H1 (cell line): Measurements from ENCODE around the gene CLEC2A. TPM values are rescaled to one million over a fixed set of nuclear protein-coding genes. Genes with fewer than 3 reads are reported as not detected.

Source experiments
- CTCF ChIA-PET: fragments of 300-600 bp; sonication (Branson Sonifier 250); formaldehyde crosslinking; loops from one replicate; lab custom pipeline; 2021; ENCODE audit not compliant: partially characterized antibody; lab: Charles Lee
- POLR2A ChIA-PET: fragments of 300-600 bp; sonication (Branson Sonifier 250); formaldehyde crosslinking; loops from one replicate; lab custom pipeline; 2021; ENCODE audit warnings: inconsistent platforms; ENCODE audit not compliant: partially characterized antibody; lab: Charles Lee
- DNase-seq, 2 experiments: peaks; one replicate each; pipeline versions ENCODE4 v3.0.0 to v3.0.0-alpha.2; 2010 to 2022; ENCODE audit warnings: low spot score in 2 of 2, low read depth in 1 of 2, mixed read lengths in 1 of 2
- FAIRE-seq: peaks from 2 replicates; lab custom pipeline; 2011; peaks lifted over from hg19 to GRCh38; lab: Jason Lieb, UNC
- H2AFZ ChIP-seq: 2 replicates; pipeline ENCODE4 v1.8.1; 2012; ENCODE audit warnings: low read length, inconsistent platforms
- H2AK5ac ChIP-seq: 2 replicates; pipeline ENCODE4 v1.6.1; 2013; ENCODE audit warnings: low read depth, low read length
- H2BK120ac ChIP-seq: replicated peaks from 2 replicates; pipeline ENCODE3; 2013; ENCODE audit warnings: low read depth, low read length, inconsistent platforms
- H2BK12ac ChIP-seq: 2 replicates; pipeline ENCODE4 v1.6.1; 2013; ENCODE audit warnings: low read depth, low read length
- H2BK15ac ChIP-seq: 2 replicates; pipeline ENCODE4 v1.6.1; 2013; ENCODE audit warnings: low read length
- H2BK20ac ChIP-seq: 2 replicates; pipeline ENCODE4 v1.6.1; 2013; ENCODE audit warnings: low read length
- H2BK5ac ChIP-seq: 2 replicates; pipeline ENCODE4 v1.6.1; 2013; ENCODE audit warnings: low read depth, low read length
- H3K14ac ChIP-seq: 2 replicates; pipeline ENCODE4 v1.6.1; 2013; ENCODE audit warnings: inconsistent platforms; ENCODE audit not compliant: insufficient read length
- H3K18ac ChIP-seq: 2 replicates; pipeline ENCODE4 v1.6.1; 2013; ENCODE audit warnings: low read length; ENCODE audit errors: extremely low read depth
- H3K23ac ChIP-seq: 2 replicates; pipeline ENCODE4 v1.6.1; 2013; ENCODE audit warnings: inconsistent platforms; ENCODE audit not compliant: insufficient read length
- H3K23me2 ChIP-seq: 2 replicates; pipeline ENCODE4 v1.6.1; 2013; ENCODE audit warnings: low read depth, low read length
- H3K27ac ChIP-seq: 2 replicates; pipeline ENCODE4 v1.6.1; 2011; ENCODE audit warnings: low read depth, low read length, inconsistent platforms
- H3K27me3 ChIP-seq, 4 experiments: replicated peaks in 1 of 4; 1 replicate in 1 of 4; 2 replicates in 3 of 4; pipeline versions ENCODE4 v1.6.1 to v1.8.1; 2011 to 2013; ENCODE audit warnings: low read length in 3 of 4, mild to moderate bottlenecking in 3 of 4, inconsistent platforms in 2 of 4, mixed read lengths in 2 of 4, moderate library complexity in 1 of 4; ENCODE audit not compliant: control insufficient read depth in 3 of 4, insufficient read depth in 3 of 4; ENCODE audit errors: extremely low read depth in 1 of 4
- H3K36me3 ChIP-seq, 4 experiments: 2 replicates each; pipeline versions ENCODE4 v1.6.1 to v1.8.1; 2011 to 2013; ENCODE audit warnings: mild to moderate bottlenecking in 4 of 4, low read length in 3 of 4, moderate library complexity in 2 of 4, control low read depth in 1 of 4, inconsistent platforms in 1 of 4; ENCODE audit not compliant: insufficient read depth in 4 of 4, control insufficient read depth in 2 of 4
- H3K4ac ChIP-seq: replicated peaks from 2 replicates; pipeline ENCODE3; 2013; ENCODE audit warnings: low read length, low read depth, mixed read lengths, inconsistent platforms; ENCODE audit not compliant: insufficient read length
- H3K4me1 ChIP-seq, 4 experiments: replicated peaks in 1 of 4; 1 replicate in 1 of 4; 2 replicates in 3 of 4; pipeline versions ENCODE4 v1.6.1 to v1.8.1; 2011 to 2013; ENCODE audit warnings: low read length in 3 of 4, inconsistent platforms in 2 of 4, mixed read lengths in 1 of 4; ENCODE audit not compliant: insufficient read depth in 4 of 4, control insufficient read depth in 3 of 4
- H3K4me2 ChIP-seq, 2 experiments: 2 replicates each; pipeline versions ENCODE4 v1.6.1 to v1.8.1; 2011 to 2013; ENCODE audit warnings: low read depth in 2 of 2, low read length in 2 of 2, control low read depth in 1 of 2, inconsistent platforms in 1 of 2, mild to moderate bottlenecking in 1 of 2; ENCODE audit not compliant: insufficient read depth in 1 of 2
- H3K4me3 ChIP-seq, 4 experiments: fragments of 200-600, 300-600 bp in 1 of 4; sonication (generic), shearing (Covaris generic), sonication (Bioruptor Twin) in 1 of 4; 2 replicates each; pipeline versions ENCODE4 v1.5.1 to v1.8.1; 2011 to 2016; ENCODE audit warnings: low read length in 4 of 4, low read depth in 3 of 4, control low read depth in 2 of 4, inconsistent platforms in 2 of 4, mild to moderate bottlenecking in 2 of 4, mixed read lengths in 1 of 4, moderate library complexity in 1 of 4; ENCODE audit not compliant: insufficient read depth in 2 of 4; ENCODE audit errors: extremely low read depth in 1 of 4
- H3K56ac ChIP-seq: replicated peaks from 2 replicates; pipeline ENCODE3; 2013; ENCODE audit warnings: low read depth, mild to moderate bottlenecking, mixed read lengths, low read length, inconsistent platforms; ENCODE audit not compliant: insufficient read length
- H3K79me1 ChIP-seq: 2 replicates; pipeline ENCODE4 v1.6.1; 2013; ENCODE audit warnings: low read depth, low read length, control low read depth
- H3K79me2 ChIP-seq, 2 experiments: 2 replicates each; pipeline versions ENCODE4 v1.6.1 to v1.8.1; 2012 to 2013; ENCODE audit warnings: low read length in 2 of 2, mild to moderate bottlenecking in 2 of 2, inconsistent platforms in 1 of 2; ENCODE audit not compliant: insufficient read depth in 2 of 2, control insufficient read depth in 1 of 2
- H3K9ac ChIP-seq, 4 experiments: replicated peaks in 1 of 4; 1 replicate in 1 of 4; 2 replicates in 3 of 4; pipeline versions ENCODE4 v1.6.1 to v1.8.1; 2011 to 2013; ENCODE audit warnings: low read depth in 3 of 4, low read length in 3 of 4, control low read depth in 2 of 4, mild to moderate bottlenecking in 2 of 4, moderate library complexity in 2 of 4, inconsistent platforms in 1 of 4; ENCODE audit errors: extremely low read depth in 1 of 4
- H3K9me3 ChIP-seq, 2 experiments: 2 replicates each; pipeline versions ENCODE4 v1.6.1 to v1.8.1; 2012 to 2013; ENCODE audit warnings: mild to moderate bottlenecking in 2 of 2, moderate library complexity in 2 of 2, control low read depth in 1 of 2, inconsistent platforms in 1 of 2, low read depth in 1 of 2, low read length in 1 of 2, mixed read lengths in 1 of 2; ENCODE audit not compliant: insufficient read depth in 2 of 2
- H4K20me1 ChIP-seq, 2 experiments: replicated peaks in 1 of 2; 2 replicates each; pipeline versions ENCODE3 to v1.8.1; 2011 to 2013; ENCODE audit warnings: inconsistent platforms in 2 of 2, low read length in 2 of 2, mild to moderate bottlenecking in 1 of 2; ENCODE audit not compliant: insufficient read depth in 2 of 2, control insufficient read depth in 1 of 2
- H4K5ac ChIP-seq: 2 replicates; pipeline ENCODE4 v1.6.1; 2013; ENCODE audit warnings: low read length, low read depth, mixed read lengths, inconsistent platforms; ENCODE audit not compliant: insufficient read length
- H4K8ac ChIP-seq: 2 replicates; pipeline ENCODE4 v1.8.0; 2013; ENCODE audit warnings: mild to moderate bottlenecking, moderate library complexity, low read length, inconsistent platforms; ENCODE audit not compliant: insufficient read depth; ENCODE audit errors: extremely low read depth
- H4K91ac ChIP-seq: replicated peaks from 2 replicates; pipeline ENCODE3; 2013; ENCODE audit warnings: low read length, mixed read lengths, inconsistent platforms; ENCODE audit not compliant: insufficient read length
- POLR2AphosphoS5 ChIP-seq: IDR thresholded peaks from 2 replicates; pipeline ENCODE4 v1.6.1; 2011; ENCODE audit warnings: low read depth, low read length
- RNF2 ChIP-seq: fragments of 200-900, 300-1000 bp; sonication (generic); IDR thresholded peaks from 2 replicates; pipeline ENCODE4 v1.7.1; 2016; ENCODE audit warnings: borderline replicate concordance, low read depth, mild to moderate bottlenecking, antibody characterized with exemption, low read length; ENCODE audit not compliant: poor library complexity, severe bottlenecking; ENCODE audit errors: missing control alignments
- SP1 ChIP-seq: IDR thresholded peaks from 2 replicates; pipeline ENCODE4 v1.6.1; 2011; ENCODE audit warnings: low read depth, low read length
- polyA plus RNA-seq, 7 experiments: library from polyadenylated mRNA; depleted of rRNA in 3 of 7; stranded (reverse) in 5 of 7; unstranded in 2 of 7; fragments of >200 nt in 5 of 7; fragments of 200-250 nt in 2 of 7; gene quantifications; 1 replicate in 5 of 7; 2 replicates in 1 of 7; 4 replicates in 1 of 7; pipeline versions ENCODE4 v1.2.1 to v1.2.3, GENCODE V29; 2011 to 2013; ENCODE audit warnings: missing spikeins in 2 of 7, mixed read lengths in 2 of 7
- total RNA-seq: library from RNA; stranded (reverse); fragmentation: NEBNext Ultra II Directional; extraction: Animal tissue kit (Norgen Biotek cat#: 25700); gene quantifications from 2 replicates; pipeline ENCODE4 v1.2.1, GENCODE V29; 2021
- TF ChIP-seq, protein P1 (sequence below): IDR thresholded peaks from 2 replicates; pipeline ENCODE4 v1.6.1; 2011; ENCODE audit warnings: low read length, improper control_type of control experiment

CLEC2A gene
- total and polyA plus RNA-seq, 2 of the 8 experiments (the other 6 are each of a cell fraction or from before 2014, with no cell fraction given) = 0.63 to 3.7 TPM

DNA sequence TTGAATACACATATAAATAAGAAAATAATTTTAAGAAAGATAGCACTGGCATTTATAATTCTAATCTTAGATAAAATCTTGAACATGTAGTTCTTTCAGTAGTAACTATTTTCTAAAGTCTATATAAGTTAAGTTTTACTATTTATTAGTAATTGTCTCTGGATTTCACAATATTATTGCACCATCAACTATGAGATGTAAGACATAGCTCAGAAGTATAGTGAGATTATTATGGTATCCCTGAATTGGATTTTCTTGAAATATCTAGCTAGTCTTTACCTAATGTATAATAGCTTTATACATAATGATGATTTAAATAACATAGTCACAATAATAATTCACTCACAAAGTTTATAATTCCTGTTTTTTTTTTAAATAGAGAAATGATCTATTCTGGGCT lies 45.7 kb upstream of the CLEC2A start:
- ChIA-PET CTCF (interaction anchor here (3.2 kb wide), 1 partner anchor 33 kb away, joined by 14 read pairs; the partner anchor contains the start of gene CLEC12B), POLR2A (no interaction called here)
- H3K56ac ChIP-seq = no peak overlapping the region
- no peak overlapping the region for H2AFZ ChIP-seq
- no peaks in the 10 kb centered on the region for H3K79me2 ChIP-seq
- H3K18ac ChIP-seq = no peak overlapping the region
- H3K27ac ChIP-seq = no peak overlapping the region
- no peak overlapping the region for H3K4me2 ChIP-seq
- H4K5ac ChIP-seq = no peak overlapping the region
- FAIRE-seq (no peak), DNase-seq (no peak)
- no peaks in the 10 kb centered on the region for H3K79me1 ChIP-seq
- no peaks in the 10 kb centered on the region for H3K4me1 ChIP-seq
- H2BK120ac ChIP-seq = no peak overlapping the region
- H3K23me2 ChIP-seq = no peaks in the 10 kb centered on the region
- H3K4me3 ChIP-seq = no peak overlapping the region
- no peaks in the 10 kb centered on the region for H3K27me3 ChIP-seq
- no peak overlapping the region for H4K8ac ChIP-seq
- H2BK20ac ChIP-seq = no peak overlapping the region
- H3K9me3 ChIP-seq = peaks cover 9 to 10% of the 10 kb centered on the region in 2 experiments
- no peak overlapping the region for H4K91ac ChIP-seq
- H3K23ac ChIP-seq = no peak overlapping the region
- no peak overlapping the region for H3K4ac ChIP-seq
- H2BK15ac ChIP-seq = no peak overlapping the region
- no peaks in the 10 kb centered on the region for H4K20me1 ChIP-seq
- H2BK12ac ChIP-seq = no peak overlapping the region
- no peak overlapping the region for H2AK5ac ChIP-seq
- no peak overlapping the region for H3K14ac ChIP-seq
- no peaks in the 10 kb centered on the region for H3K36me3 ChIP-seq
- no peak overlapping the region for H2BK5ac ChIP-seq
- H3K9ac ChIP-seq = no peak overlapping the region
- TF ChIP-seq, protein P1, sequence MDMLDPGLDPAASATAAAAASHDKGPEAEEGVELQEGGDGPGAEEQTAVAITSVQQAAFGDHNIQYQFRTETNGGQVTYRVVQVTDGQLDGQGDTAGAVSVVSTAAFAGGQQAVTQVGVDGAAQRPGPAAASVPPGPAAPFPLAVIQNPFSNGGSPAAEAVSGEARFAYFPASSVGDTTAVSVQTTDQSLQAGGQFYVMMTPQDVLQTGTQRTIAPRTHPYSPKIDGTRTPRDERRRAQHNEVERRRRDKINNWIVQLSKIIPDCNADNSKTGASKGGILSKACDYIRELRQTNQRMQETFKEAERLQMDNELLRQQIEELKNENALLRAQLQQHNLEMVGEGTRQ = no peak
- TF ChIP-seq SP1 = no peak
- TF ChIP-seq POLR2AphosphoS5 = no peak
- no peak for TF ChIP-seq RNF2
